HepG2 (cell line): ENCODE data around the gene SNAPIN. TPM values are rescaled to one million over a fixed set of nuclear protein-coding genes. Genes with fewer than 3 reads are reported as not detected.

Source experiments
- ARID3A ChIP-seq: IDR thresholded peaks from 2 replicates; pipeline ENCODE4 v1.6.1; 2012; ENCODE audit warnings: low read depth, low read length, improper control_type of control experiment
- DBP ChIP-seq: sonication (generic); formaldehyde crosslinking; IDR thresholded peaks from 2 replicates; pipeline ENCODE4 v1.4.0; 2020; ENCODE audit warnings: missing genetic modification reagents; ENCODE audit errors: not compliant biosample characterization
- ELK4 ChIP-seq: sonication (generic); formaldehyde crosslinking; IDR thresholded peaks from 2 replicates; pipeline ENCODE4 v1.9.0; 2021; ENCODE audit warnings: missing genetic modification reagents, borderline replicate concordance
- GPN1 ChIP-seq: sonication (generic); formaldehyde crosslinking; IDR thresholded peaks from 2 replicates; pipeline ENCODE4 v1.5.1; 2020; ENCODE audit warnings: missing genetic modification reagents, borderline replicate concordance
- KLF15 ChIP-seq: sonication (generic); formaldehyde crosslinking; IDR thresholded peaks from 2 replicates; pipeline ENCODE4 v1.8.1; 2023; ENCODE audit warnings: borderline replicate concordance, mild to moderate bottlenecking, inconsistent platforms, missing genetic modification reagents, mixed read lengths
- MAFF ChIP-seq: IDR thresholded peaks from 2 replicates; pipeline ENCODE4 v1.6.1; 2011; ENCODE audit warnings: low read depth, low read length, improper control_type of control experiment
- MEIS1 ChIP-seq: sonication (generic); formaldehyde crosslinking; IDR thresholded peaks from 2 replicates; pipeline ENCODE4 v1.9.0; 2021; ENCODE audit warnings: mild to moderate bottlenecking, missing genetic modification reagents, moderate library complexity, borderline replicate concordance
- SALL1 ChIP-seq: sonication (generic); formaldehyde crosslinking; IDR thresholded peaks from 2 replicates; pipeline ENCODE4 v1.8.0; 2022; ENCODE audit warnings: mild to moderate bottlenecking, missing genetic modification reagents
- SOX5 ChIP-seq: IDR thresholded peaks from 2 replicates; pipeline ENCODE4 v1.6.1; 2016; ENCODE audit warnings: borderline replicate concordance
- THAP11 ChIP-seq: IDR thresholded peaks from 2 replicates; pipeline ENCODE4 v1.6.1; 2016; ENCODE audit warnings: missing biosample characterization, missing genetic modification reagents
- THAP9 ChIP-seq: sonication (generic); formaldehyde crosslinking; IDR thresholded peaks from 2 replicates; pipeline ENCODE4; 2020; ENCODE audit warnings: missing genetic modification reagents, mild to moderate bottlenecking, borderline replicate concordance
- YY1 ChIP-seq: IDR thresholded peaks from 2 replicates; pipeline ENCODE4 v1.6.1; 2011; ENCODE audit warnings: low read length, low read depth, moderate library complexity, mild to moderate bottlenecking; ENCODE audit not compliant: insufficient read depth, insufficient replicate concordance
- ZNF33A ChIP-seq: sonication (generic); formaldehyde crosslinking; IDR thresholded peaks from 2 replicates; pipeline ENCODE4 v1.5.1; 2020; ENCODE audit warnings: missing genetic modification reagents, mild to moderate bottlenecking, moderate library complexity, borderline replicate concordance
- ZNF460 ChIP-seq: sonication (generic); formaldehyde crosslinking; IDR thresholded peaks from 2 replicates; pipeline ENCODE4 v1.5.1; 2020; ENCODE audit warnings: missing genetic modification reagents, mild to moderate bottlenecking, borderline replicate concordance
- ZNF513 ChIP-seq: sonication (generic); formaldehyde crosslinking; conservative IDR thresholded peaks from 2 replicates; pipeline ENCODE4 v1.5.0; 2020; ENCODE audit warnings: missing genetic modification reagents
- ZNF549 ChIP-seq: sonication (generic); formaldehyde crosslinking; IDR thresholded peaks from 2 replicates; pipeline ENCODE4 v1.5.0; 2020; ENCODE audit warnings: missing genetic modification reagents
- ZNF678 ChIP-seq: sonication (generic); formaldehyde crosslinking; IDR thresholded peaks from 2 replicates; pipeline ENCODE4 v1.4.0; 2020; ENCODE audit warnings: mild to moderate bottlenecking, missing genetic modification reagents
- ZNF747 ChIP-seq: sonication (generic); formaldehyde crosslinking; IDR thresholded peaks from 2 replicates; pipeline ENCODE4 v1.8.1; 2023; ENCODE audit warnings: missing genetic modification reagents, mild to moderate bottlenecking, borderline replicate concordance
- ZSCAN12 ChIP-seq: sonication (generic); formaldehyde crosslinking; IDR thresholded peaks from 2 replicates; pipeline ENCODE4 v1.9.0; 2021; ENCODE audit warnings: mild to moderate bottlenecking, missing genetic modification reagents
- polyA plus RNA-seq, 8 experiments: library from polyadenylated mRNA; depleted of rRNA in 3 of 8; stranded (reverse) in 7 of 8; unstranded in 1 of 8; fragments of >200 nt; fragmentation: Illumina TruSeq in 4 of 8; extraction: Trizol in 4 of 8; gene quantifications; 2 replicates each; pipeline versions ENCODE4 v1.2.1 to v1.2.3, GENCODE V29; 2011 to 2016; ENCODE audit warnings: low read depth in 4 of 8, missing spikeins in 1 of 8, mixed read lengths in 1 of 8; ENCODE audit not compliant: insufficient read depth in 1 of 8
- total RNA-seq, 5 experiments: library from RNA; depleted of rRNA; stranded (reverse); fragments of >200 nt; fragmentation: Illumina TruSeq; extraction: Trizol; gene quantifications; 2 replicates each; pipeline ENCODE4 v1.2.3, GENCODE V29; 2016; ENCODE audit warnings: low read depth in 1 of 5

Gene SNAPIN
- total and polyA plus RNA-seq, 2 of the 13 experiments (the other 11 are each of a cell fraction or from before 2014, with no cell fraction given) = 23.9 to 25.7 TPM

GRCh38 chr1:153631047-153632022, 27.2 kb upstream of the SNAPIN start (continued):
- TF ChIP-seq SALL1 = no peak
- TF ChIP-seq ZNF678 (CRISPR knock-in tag) = no peak
- no peak for TF ChIP-seq ZNF549 (CRISPR knock-in tag)
- no peak for TF ChIP-seq THAP9 (CRISPR knock-in tag)
- TF ChIP-seq ZNF33A (CRISPR knock-in tag) = no peak
- TF ChIP-seq GPN1 (CRISPR knock-in tag) = no peak
- no peak for TF ChIP-seq ZNF513 (CRISPR knock-in tag)
- TF ChIP-seq THAP11 (CRISPR knock-in tag) = no peak
- TF ChIP-seq MAFF = no peak
- TF ChIP-seq ZSCAN12 (CRISPR knock-in tag) = no peak
- no peak for TF ChIP-seq ELK4 (CRISPR knock-in tag)
- TF ChIP-seq MEIS1 (CRISPR knock-in tag) = no peak
- TF ChIP-seq KLF15 (CRISPR knock-in tag) = no peak
- TF ChIP-seq YY1 = no peak
- TF ChIP-seq ARID3A = 0 out of 2 replicates have a peak, but pooled peaks have one; percentile 29
- TF ChIP-seq ZNF747 (CRISPR knock-in tag) = no peak
- 0 out of 2 replicates have a peak, but pooled peaks have one; percentile 14 for TF ChIP-seq SOX5 (CRISPR knock-in tag)
- TF ChIP-seq DBP (CRISPR knock-in tag) = no peak
- no peak for TF ChIP-seq ZNF460 (CRISPR knock-in tag)
